ENCODE results near the gene PLA2G6.

The PLA2G6 gene

GRCh38 chr22:38132794-38133193 is 48.8 kb downstream of the PLA2G6 start:
- H3K27me3 ChIP-seq (ENCODE audit: control insufficient read depth, insufficient read depth, low read length): no peaks in the 10 kb centered on the region
- no peak overlapping the region for H3K4me3 ChIP-seq (ENCODE audit: low read length)
- H3K36me3 ChIP-seq (ENCODE audit: insufficient read depth, low read length): no peaks in the 10 kb centered on the region
- H3K9ac ChIP-seq (ENCODE audit: low read depth, low read length): no peak overlapping the region
- H3K4me2 ChIP-seq (ENCODE audit: low read length): no peak overlapping the region
- no peaks in the 10 kb centered on the region for H3K9me3 ChIP-seq (replicated peaks; ENCODE audit: low read length)
- H3K4me1 ChIP-seq (ENCODE audit: control insufficient read depth, insufficient read depth, low read length): peaks cover 15% of the 10 kb centered on the region

- Histone ChIP-seq H3K27me3 (ENCODE audit: control insufficient read depth, insufficient read depth, low read length) (no peaks in the 10 kb centered on the region), H3K4me2 (ENCODE audit: low read length) (no peak overlapping the region), H3K9ac (ENCODE audit: low read depth, low read length) (no peak overlapping the region), H3K4me3 (ENCODE audit: low read length) (no peak overlapping the region), H3K36me3 (ENCODE audit: insufficient read depth, low read length) (no peaks in the 10 kb centered on the region), H3K9me3 (replicated peaks; ENCODE audit: low read length) (no peaks in the 10 kb centered on the region), H3K4me1 (ENCODE audit: control insufficient read depth, insufficient read depth, low read length) (peaks cover 15% of the 10 kb centered on the region)
These were observed 49.5 kb downstream of the PLA2G6 start for GRCh38 chr22:38132136-38132535.

GRCh38 chr22:38131399-38131798 is 50.2 kb downstream of the PLA2G6 start:
- Histone ChIP-seq H3K9me3 (replicated peaks; ENCODE audit: low read length) (no peaks in the 10 kb centered on the region), H3K27me3 (ENCODE audit: control insufficient read depth, insufficient read depth, low read length) (no peaks in the 10 kb centered on the region), H3K4me1 (ENCODE audit: control insufficient read depth, insufficient read depth, low read length) (peaks cover 15% of the 10 kb centered on the region), H3K4me2 (ENCODE audit: low read length) (no peak overlapping the region), H3K9ac (ENCODE audit: low read depth, low read length) (no peak overlapping the region), H3K36me3 (ENCODE audit: insufficient read depth, low read length) (no peaks in the 10 kb centered on the region), H3K4me3 (ENCODE audit: low read length) (no peak overlapping the region)

- no peaks in the 10 kb centered on the region for H3K36me3 ChIP-seq (ENCODE audit: insufficient read depth, low read length)
- no peak overlapping the region for H3K4me3 ChIP-seq (ENCODE audit: low read length)
These were observed 51.8 kb downstream of the PLA2G6 start for GRCh38 chr22:38129856-38130255.

GRCh38 chr22:38129021-38129420 is 52.6 kb downstream of the PLA2G6 start:
- no peaks in the 10 kb centered on the region for H3K9me3 ChIP-seq (replicated peaks; ENCODE audit: low read length)
- H3K27me3 ChIP-seq (ENCODE audit: control insufficient read depth, insufficient read depth, low read length): no peaks in the 10 kb centered on the region
- H3K4me3 ChIP-seq (ENCODE audit: low read length): no peak overlapping the region
- no peaks in the 10 kb centered on the region for H3K4me1 ChIP-seq (ENCODE audit: control insufficient read depth, insufficient read depth, low read length)
- H3K9ac ChIP-seq (ENCODE audit: low read depth, low read length): no peak overlapping the region
- no peak overlapping the region for H3K4me2 ChIP-seq (ENCODE audit: low read length)
- no peaks in the 10 kb centered on the region for H3K36me3 ChIP-seq (ENCODE audit: insufficient read depth, low read length)

More at GRCh38 chr22:38129856-38130255, 51.8 kb downstream of the PLA2G6 start:
- Histone ChIP-seq H3K4me2 (ENCODE audit: low read length) (no peak overlapping the region), H3K9ac (ENCODE audit: low read depth, low read length) (no peak overlapping the region), H3K9me3 (replicated peaks; ENCODE audit: low read length) (no peaks in the 10 kb centered on the region), H3K27me3 (ENCODE audit: control insufficient read depth, insufficient read depth, low read length) (no peaks in the 10 kb centered on the region), H3K4me1 (ENCODE audit: control insufficient read depth, insufficient read depth, low read length) (peaks cover 4% of the 10 kb centered on the region)

GRCh38 chr22:38127869-38128268 is 53.8 kb downstream of the PLA2G6 start:
- Histone ChIP-seq H3K9me3 (replicated peaks; ENCODE audit: low read length) (no peaks in the 10 kb centered on the region), H3K9ac (ENCODE audit: low read depth, low read length) (no peak overlapping the region), H3K27me3 (ENCODE audit: control insufficient read depth, insufficient read depth, low read length) (no peaks in the 10 kb centered on the region), H3K4me2 (ENCODE audit: low read length) (no peak overlapping the region), H3K36me3 (ENCODE audit: insufficient read depth, low read length) (no peaks in the 10 kb centered on the region), H3K4me1 (ENCODE audit: control insufficient read depth, insufficient read depth, low read length) (no peaks in the 10 kb centered on the region), H3K4me3 (ENCODE audit: low read length) (no peak overlapping the region)

- no peaks in the 10 kb centered on the region for H3K27me3 ChIP-seq (ENCODE audit: control insufficient read depth, insufficient read depth, low read length)
- H3K9ac ChIP-seq (ENCODE audit: low read depth, low read length): no peak overlapping the region
- H3K9me3 ChIP-seq (replicated peaks; ENCODE audit: low read length): no peaks in the 10 kb centered on the region
- H3K4me3 ChIP-seq (ENCODE audit: low read length): no peak overlapping the region
- no peaks in the 10 kb centered on the region for H3K4me1 ChIP-seq (ENCODE audit: control insufficient read depth, insufficient read depth, low read length)
- no peak overlapping the region for H3K4me2 ChIP-seq (ENCODE audit: low read length)
- H3K36me3 ChIP-seq (ENCODE audit: insufficient read depth, low read length): no peaks in the 10 kb centered on the region
These were observed 54.5 kb downstream of the PLA2G6 start for GRCh38 chr22:38126928-38127668.

GRCh38 chr22:38125751-38126201 is 55.9 kb downstream of the PLA2G6 start:
- H3K36me3 ChIP-seq (ENCODE audit: insufficient read depth, low read length): no peaks in the 10 kb centered on the region
- no peaks in the 10 kb centered on the region for H3K27me3 ChIP-seq (ENCODE audit: control insufficient read depth, insufficient read depth, low read length)
- H3K9me3 ChIP-seq (replicated peaks; ENCODE audit: low read length): no peaks in the 10 kb centered on the region
- H3K4me2 ChIP-seq (ENCODE audit: low read length): no peak overlapping the region
- no peak overlapping the region for H3K9ac ChIP-seq (ENCODE audit: low read depth, low read length)
- no peak overlapping the region for H3K4me3 ChIP-seq (ENCODE audit: low read length)
- H3K4me1 ChIP-seq (ENCODE audit: control insufficient read depth, insufficient read depth, low read length): no peaks in the 10 kb centered on the region

GRCh38 chr22:38125038-38125610 is 56.5 kb downstream of the PLA2G6 start:
- no peaks in the 10 kb centered on the region for H3K27me3 ChIP-seq (ENCODE audit: control insufficient read depth, insufficient read depth, low read length)
- no peak overlapping the region for H3K4me2 ChIP-seq (ENCODE audit: low read length)
- no peak overlapping the region for H3K9ac ChIP-seq (ENCODE audit: low read depth, low read length)
- H3K4me3 ChIP-seq (ENCODE audit: low read length): no peak overlapping the region
- H3K36me3 ChIP-seq (ENCODE audit: insufficient read depth, low read length): no peaks in the 10 kb centered on the region
- H3K9me3 ChIP-seq (replicated peaks; ENCODE audit: low read length): no peaks in the 10 kb centered on the region
- H3K4me1 ChIP-seq (ENCODE audit: control insufficient read depth, insufficient read depth, low read length): no peaks in the 10 kb centered on the region

GRCh38 chr22:38124236-38124974 is 57.2 kb downstream of the PLA2G6 start:
- H3K9ac ChIP-seq (ENCODE audit: low read depth, low read length): no peak overlapping the region
- no peaks in the 10 kb centered on the region for H3K36me3 ChIP-seq (ENCODE audit: insufficient read depth, low read length)
- H3K4me1 ChIP-seq (ENCODE audit: control insufficient read depth, insufficient read depth, low read length): no peaks in the 10 kb centered on the region
- no peak overlapping the region for H3K4me3 ChIP-seq (ENCODE audit: low read length)
- H3K4me2 ChIP-seq (ENCODE audit: low read length): no peak overlapping the region
- no peaks in the 10 kb centered on the region for H3K9me3 ChIP-seq (replicated peaks; ENCODE audit: low read length)
- no peaks in the 10 kb centered on the region for H3K27me3 ChIP-seq (ENCODE audit: control insufficient read depth, insufficient read depth, low read length)

- H3K9ac ChIP-seq (ENCODE audit: low read depth, low read length): no peak overlapping the region
- no peak overlapping the region for H3K4me3 ChIP-seq (ENCODE audit: low read length)
- no peaks in the 10 kb centered on the region for H3K27me3 ChIP-seq (ENCODE audit: control insufficient read depth, insufficient read depth, low read length)
These were observed 59.0 kb downstream of the PLA2G6 start for GRCh38 chr22:38122616-38123015.

More at GRCh38 chr22:38122616-38123015, 59.0 kb downstream of the PLA2G6 start:
- H3K4me2 ChIP-seq (ENCODE audit: low read length): no peak overlapping the region
- no peaks in the 10 kb centered on the region for H3K4me1 ChIP-seq (ENCODE audit: control insufficient read depth, insufficient read depth, low read length)
- H3K9me3 ChIP-seq (replicated peaks; ENCODE audit: low read length): no peaks in the 10 kb centered on the region
- no peaks in the 10 kb centered on the region for H3K36me3 ChIP-seq (ENCODE audit: insufficient read depth, low read length)

Measured in skeletal muscle satellite cell (primary cell).